SKM-1 treated with dmso at 0.1 percent for 144 hours (cell line): ENCODE measurements around the gene CLDN5.

ENCODE experiments used
- DNase-seq: peaks from one replicate; lab custom pipeline; 2025; ENCODE audit not compliant: unreplicated experiment; lab: John Stamatoyannopoulos, UW

CLDN5 gene

GRCh38 chr22:19524170-19525115, at the start of gene CLDN5:
TSS of gene CLDN5 (minus strand) at chr22:19524410. CDS start at chr22:19524255, 155 bp downstream.
- no peak for DNase-seq

DNA sequence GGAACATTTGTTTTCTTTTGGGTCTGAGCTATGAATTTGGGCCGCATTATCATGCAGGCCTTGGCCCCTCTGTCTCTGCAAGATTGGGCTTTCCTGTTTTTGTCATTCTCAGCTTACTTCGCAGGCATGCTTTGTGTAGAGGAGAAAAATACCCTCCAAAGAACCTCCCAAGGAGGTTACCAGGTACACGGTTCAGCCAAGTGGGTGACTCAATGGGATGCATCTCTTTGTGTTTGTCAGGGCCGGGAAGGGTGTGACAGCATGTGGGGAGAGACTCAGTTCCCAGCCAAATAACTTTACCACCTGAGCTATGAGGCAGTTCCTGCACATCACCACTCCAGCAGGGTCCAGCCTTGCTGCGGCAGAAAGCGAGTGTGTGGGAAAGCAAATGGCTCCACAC, 47.8 kb upstream of the CLDN5 start:
- no peak for DNase-seq

DNA sequence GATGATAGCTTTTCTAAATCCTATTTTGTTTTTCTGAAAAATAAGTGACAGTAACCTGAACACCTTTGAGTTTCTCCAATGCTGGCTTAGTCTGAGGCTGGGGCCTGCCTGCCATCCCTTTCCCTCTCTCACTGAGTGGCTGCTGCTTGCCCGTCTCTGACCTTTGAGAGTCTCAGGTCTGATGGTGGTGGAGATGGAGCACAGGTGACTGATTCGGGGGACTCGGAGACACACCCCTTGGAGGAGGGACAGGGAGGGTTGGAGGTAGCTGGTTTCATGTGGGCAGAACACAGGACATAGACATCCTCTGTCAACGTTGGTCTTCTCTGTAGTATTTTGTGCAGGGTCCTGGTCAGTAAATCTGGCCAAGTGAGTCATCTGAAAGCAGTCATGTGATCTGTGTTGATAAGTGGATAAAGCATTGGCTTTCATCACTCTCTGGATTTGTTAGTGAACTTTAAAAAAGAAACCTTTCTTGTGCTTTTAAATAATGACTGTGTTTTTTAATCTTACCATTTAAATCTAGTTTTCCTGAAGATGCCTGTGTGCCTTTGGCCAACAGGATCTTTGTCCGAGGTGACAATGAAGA, 47.1 kb upstream of the CLDN5 start:
- DNase-seq: no peak

DNA sequence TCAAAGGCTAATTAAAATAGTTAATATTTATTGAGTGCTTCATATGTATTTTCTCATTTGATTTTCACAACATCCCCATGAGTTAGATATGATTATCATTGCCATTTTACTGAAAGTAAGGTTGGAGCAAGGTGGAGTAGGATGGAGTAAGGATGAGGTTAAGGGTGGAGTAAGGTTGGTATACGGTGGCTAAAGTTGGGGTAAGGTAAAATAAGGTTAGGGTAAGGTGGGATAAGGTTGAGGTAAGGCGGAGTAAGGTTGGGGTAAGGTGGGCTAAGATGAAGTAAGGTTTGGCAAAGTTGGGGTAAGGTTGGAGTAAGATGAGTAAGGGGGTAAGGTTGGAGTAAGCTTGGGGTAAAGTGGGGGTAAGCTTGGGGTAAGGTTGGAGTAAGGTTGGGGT, 45.8 kb upstream of the CLDN5 start:
- DNase-seq: no peak

DNA sequence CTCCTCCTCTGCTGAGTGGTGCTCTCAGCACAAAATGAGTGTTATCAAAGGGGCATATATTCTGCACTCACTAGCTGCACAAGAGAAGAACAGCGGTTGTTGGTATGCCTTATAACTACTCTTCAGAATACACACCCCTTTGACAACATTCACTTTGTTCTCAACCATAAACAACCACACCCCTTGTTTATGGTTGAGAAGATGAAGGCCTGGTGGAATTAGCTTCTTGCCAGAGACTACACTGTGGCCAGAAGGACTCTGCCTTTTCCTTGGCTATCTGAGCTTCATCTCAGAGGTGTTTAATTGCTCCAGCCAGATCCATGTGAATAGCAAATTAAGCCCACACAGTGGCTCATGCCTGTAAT, 45.0 kb upstream of the CLDN5 start:
- no peak for DNase-seq

GRCh38 chr22:19568337-19569275, 44.4 kb upstream of the CLDN5 start:
- DNase-seq: no peak

GRCh38 chr22:19567157-19568009, 43.2 kb upstream of the CLDN5 start:
- DNase-seq: no peak

- DNase-seq: no peak
Observed at GRCh38 chr22:19566279-19567156, 42.3 kb upstream of the CLDN5 start.

DNA sequence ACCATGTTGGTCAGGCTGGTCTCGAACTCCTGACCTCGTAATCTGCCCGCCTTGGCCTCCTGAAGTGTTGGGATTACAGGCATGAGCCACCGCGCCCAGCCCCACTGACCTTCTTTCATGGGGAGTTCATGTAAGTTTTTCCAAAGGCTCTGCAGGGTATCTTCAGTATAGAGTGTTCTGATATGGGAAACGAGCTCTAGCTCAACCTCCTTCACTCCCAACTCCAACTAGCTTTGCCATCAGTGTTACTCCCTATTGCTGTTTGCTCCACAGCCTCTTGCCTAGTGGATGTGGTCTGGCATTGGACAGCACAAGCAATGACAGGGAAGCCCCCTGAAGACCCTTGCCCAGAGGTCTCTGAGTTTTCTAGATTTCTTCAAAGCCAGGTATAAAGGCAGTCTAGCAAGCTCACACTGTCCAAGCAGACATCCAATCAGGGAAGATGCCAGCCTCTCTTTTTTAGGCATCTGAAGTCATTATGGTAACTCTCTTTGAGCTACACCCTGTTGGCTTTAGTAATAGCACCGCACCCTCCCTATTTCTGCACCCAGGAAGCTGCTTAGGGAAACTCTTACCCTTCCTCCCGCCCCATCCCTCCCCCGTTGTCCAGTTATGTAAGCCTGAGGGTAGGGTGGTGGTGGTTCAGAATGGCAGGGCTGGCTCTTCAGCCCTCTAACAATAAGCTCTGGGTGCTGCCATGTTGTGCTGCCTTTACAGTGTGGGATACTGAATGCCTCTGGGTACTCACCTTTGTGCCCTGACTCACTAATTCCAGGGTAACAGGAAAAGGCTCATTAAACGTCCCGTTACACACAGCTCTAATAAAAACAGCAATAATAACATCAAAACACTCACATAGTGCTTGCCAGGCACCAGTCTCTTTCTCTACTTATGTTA, 41.4 kb upstream of the CLDN5 start:
- peak; percentile 59 for DNase-seq

GRCh38 chr22:19559956-19560355, 35.7 kb upstream of the CLDN5 start:
- no peak for DNase-seq

DNA sequence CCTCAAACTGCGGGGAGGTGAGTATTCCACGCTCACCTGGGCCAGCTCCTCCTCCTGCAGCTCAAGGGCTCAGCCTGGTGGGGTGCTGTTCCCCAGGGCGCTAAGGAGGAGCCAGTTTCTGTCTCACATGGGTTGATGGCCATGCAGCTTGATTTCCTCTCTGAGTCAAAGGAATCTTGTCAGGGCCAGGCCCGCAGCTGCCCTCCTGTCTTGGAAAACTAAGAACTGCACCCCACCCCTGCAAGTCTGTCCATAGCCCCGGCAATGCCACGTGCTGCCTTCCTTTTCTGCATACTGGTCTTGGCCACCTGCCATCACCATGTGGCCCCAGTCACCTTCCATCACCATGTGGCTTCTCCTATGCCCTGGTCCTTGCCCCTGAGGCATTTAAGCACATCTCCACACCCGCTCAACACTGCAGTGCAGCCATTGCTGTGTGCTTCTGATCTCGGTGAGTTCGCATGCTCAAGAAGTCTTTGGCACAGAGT, 35.2 kb upstream of the CLDN5 start:
- no peak for DNase-seq

DNA sequence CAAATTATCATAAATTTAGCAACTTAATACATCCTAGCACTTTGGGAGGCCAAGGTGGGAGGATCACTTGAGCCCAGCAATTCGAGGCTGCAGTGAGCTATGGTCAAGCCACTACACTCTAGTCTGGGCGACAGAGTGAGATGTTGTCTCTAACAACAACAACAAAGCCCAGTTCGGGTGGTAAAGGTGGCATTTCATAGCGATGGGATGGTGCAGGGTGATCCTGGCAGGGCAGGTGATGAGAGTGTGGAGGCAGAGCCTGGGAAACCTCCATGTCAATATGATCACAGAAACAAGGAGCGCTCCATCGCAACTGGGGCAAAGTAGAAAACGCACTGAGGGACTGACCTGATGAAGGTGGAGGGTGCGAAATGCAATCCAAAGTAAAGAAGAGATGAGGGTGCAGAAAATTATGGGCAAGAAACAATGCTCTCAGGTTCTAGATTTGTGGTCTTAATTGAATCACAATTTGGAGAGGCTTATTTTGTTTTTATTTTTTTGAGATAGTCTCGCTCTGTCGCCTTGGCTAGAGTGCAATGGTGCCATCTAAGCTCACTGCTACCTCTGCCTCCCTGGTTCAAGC, 32.8 kb upstream of the CLDN5 start:
- no peak for DNase-seq

- DNase-seq: no peak
Observed at GRCh38 chr22:19555651-19556050, 31.4 kb upstream of the CLDN5 start.

GRCh38 chr22:19554834-19555404, 30.7 kb upstream of the CLDN5 start:
- no peak for DNase-seq

GRCh38 chr22:19553201-19553600, 29.0 kb upstream of the CLDN5 start:
- no peak for DNase-seq

DNA sequence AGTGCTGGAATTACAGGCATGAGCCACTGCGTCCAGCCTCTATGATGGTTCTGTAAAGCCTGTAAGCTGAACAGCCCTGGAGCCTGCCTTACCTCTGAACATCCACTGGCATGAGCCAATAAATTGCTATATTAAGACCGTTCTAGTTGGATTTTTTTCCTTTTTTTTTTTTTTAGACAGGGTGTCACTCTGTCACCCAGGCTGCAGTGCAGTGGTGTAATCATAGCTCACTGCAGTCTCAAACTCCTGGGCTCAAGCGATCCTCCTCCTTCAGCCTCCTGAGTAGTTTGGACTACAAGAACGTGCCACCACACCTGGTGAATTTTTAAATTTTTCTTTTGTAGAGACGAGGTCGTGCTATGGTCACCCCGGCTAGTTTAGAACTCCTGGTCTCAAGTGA, 26.2 kb upstream of the CLDN5 start:
- DNase-seq: no peak

- DNase-seq: no peak
Observed at GRCh38 chr22:19549428-19549827, 25.2 kb upstream of the CLDN5 start.

- no peak for DNase-seq
Observed at GRCh38 chr22:19548964-19549363, 24.8 kb upstream of the CLDN5 start.
